Subcutaneous abdominal adipose tissue (tissue), 5 donors: ENCODE results near the gene RAB29.

Experiments
- H3K27ac ChIP-seq: one replicate; pipeline ENCODE4 v1.7.0; 2013; ENCODE audit warnings: low read depth, mild to moderate bottlenecking, inconsistent platforms, low read length, moderate library complexity
- H3K27me3 ChIP-seq, 5 donors: one replicate each; pipeline ENCODE4 v1.7.0; 2013; ENCODE audit warnings: low read length in 5 of 5, inconsistent platforms in 1 of 5; ENCODE audit not compliant: control insufficient read depth in 5 of 5, insufficient read depth in 4 of 5
- H3K36me3 ChIP-seq, 5 donors: one replicate each; pipeline ENCODE4 v1.7.0; 2013; ENCODE audit warnings: low read length in 5 of 5; ENCODE audit not compliant: control insufficient read depth in 5 of 5, insufficient read depth in 5 of 5
- H3K4me1 ChIP-seq, 5 donors: one replicate each; pipeline ENCODE4 v1.7.0; 2013; ENCODE audit warnings: low read length in 5 of 5, mild to moderate bottlenecking in 3 of 5, moderate library complexity in 1 of 5; ENCODE audit not compliant: control insufficient read depth in 5 of 5, insufficient read depth in 5 of 5
- H3K4me3 ChIP-seq, 5 donors: one replicate each; pipeline ENCODE4 v1.7.0; 2013; ENCODE audit warnings: low read length in 5 of 5, low read depth in 1 of 5
- H3K9ac ChIP-seq, 5 donors: one replicate each; pipeline ENCODE4 v1.7.0; 2013; ENCODE audit warnings: low read length in 5 of 5, mild to moderate bottlenecking in 4 of 5, moderate library complexity in 3 of 5
- H3K9me3 ChIP-seq, 5 donors: one replicate each; pipeline ENCODE4 v1.7.0; 2013; ENCODE audit warnings: low read length in 5 of 5; ENCODE audit not compliant: control insufficient read depth in 5 of 5
- donor health status: healthy.
- donor health status: healthy.
- donor health status: healthy.
- donor health status: healthy.
- donor health status: healthy.

The RAB29 gene

GRCh38 chr1:205750138-205751035 lies 24.9 kb downstream of the RAB29 start, which contains the start of gene NUCKS1:
Gene NUCKS1 (minus strand): TSS chr1:205750182. CDS start chr1:205749973, 209 bp downstream.
- Histone ChIP-seq H3K4me3 (peak within 1 kb of the TSS; percentile 67 to 97 (median 91)), H3K27ac (peak within 1 kb of the TSS; percentile 87), H3K4me1 (peaks cover 3 to 31% (median 30%) of the 10 kb centered on the region in 5 donors), H3K9ac (peak within 1 kb of the TSS; percentile 83 to 97 (median 92)), H3K27me3 (no peaks in the 10 kb centered on the region), H3K36me3 (no peaks in the 10 kb centered on the region), H3K9me3 (no peaks in the 10 kb centered on the region)

GRCh38 chr1:205749234-205750137 lies 25.8 kb downstream of the RAB29 start:
- Histone ChIP-seq H3K9me3 (no peaks in the 10 kb centered on the region), H3K36me3 (no peaks in the 10 kb centered on the region), H3K27me3 (no peaks in the 10 kb centered on the region), H3K9ac (peak overlapping the region; percentile 83 to 97 (median 92)), H3K27ac (peak overlapping the region; percentile 87), H3K4me3 (peak overlapping the region; percentile 67 to 97 (median 91)), H3K4me1 (peaks cover 3 to 35% (median 30%) of the 10 kb centered on the region in 5 donors)

- Histone ChIP-seq H3K9me3 (no peaks in the 10 kb centered on the region), H3K4me1 (peaks cover 3 to 35% (median 30%) of the 10 kb centered on the region in 5 donors), H3K36me3 (no peaks in the 10 kb centered on the region), H3K9ac (peak overlapping the region; percentile 83 to 97 (median 92)), H3K4me3 (peak overlapping the region; percentile 67 to 97 (median 91)), H3K27me3 (no peaks in the 10 kb centered on the region), H3K27ac (peak overlapping the region; percentile 87)
Observed at GRCh38 chr1:205748403-205749233, 26.7 kb downstream of the RAB29 start.

GRCh38 chr1:205746757-205747412 lies 28.4 kb downstream of the RAB29 start:
- Histone ChIP-seq H3K9me3 (no peaks in the 10 kb centered on the region), H3K27me3 (no peaks in the 10 kb centered on the region), H3K4me3 (peak overlapping the region in 2 of 5 donors; percentile 4 to 7), H3K4me1 (peaks cover 3 to 35% (median 30%) of the 10 kb centered on the region in 5 donors), H3K36me3 (no peaks in the 10 kb centered on the region), H3K27ac (peak overlapping the region; percentile 87), H3K9ac (peak overlapping the region in 3 of 5 donors; percentile 0 to 15 (median 4))

- H3K27ac ChIP-seq = no peak overlapping the region
- H3K4me3 ChIP-seq = no peak overlapping the region
- H3K27me3 ChIP-seq = no peaks in the 10 kb centered on the region
- H3K36me3 ChIP-seq = peaks cover 0 to 2% (median 0%) of the 10 kb centered on the region in 5 donors
- H3K9ac ChIP-seq = no peak overlapping the region
- peaks cover 3 to 33% (median 26%) of the 10 kb centered on the region in 5 donors for H3K4me1 ChIP-seq
- no peaks in the 10 kb centered on the region for H3K9me3 ChIP-seq
Observed at GRCh38 chr1:205744403-205744802, 30.9 kb downstream of the RAB29 start.

- peaks cover 0 to 2% (median 0%) of the 10 kb centered on the region in 5 donors for H3K36me3 ChIP-seq
- H3K9me3 ChIP-seq = no peaks in the 10 kb centered on the region
- H3K9ac ChIP-seq = no peak overlapping the region
- H3K27ac ChIP-seq = no peak overlapping the region
- H3K4me1 ChIP-seq = peaks cover 3 to 38% (median 30%) of the 10 kb centered on the region in 5 donors
- H3K27me3 ChIP-seq = no peaks in the 10 kb centered on the region
- H3K4me3 ChIP-seq = no peak overlapping the region
Observed at GRCh38 chr1:205743977-205744376, 31.3 kb downstream of the RAB29 start.

GRCh38 chr1:205741681-205742080 lies 33.6 kb downstream of the RAB29 start:
- H3K9me3 ChIP-seq = no peaks in the 10 kb centered on the region
- H3K9ac ChIP-seq = peak overlapping the region in 1 of 5 donors; percentile 14
- H3K27me3 ChIP-seq = no peaks in the 10 kb centered on the region
- H3K27ac ChIP-seq = no peak overlapping the region
- peaks cover 0 to 2% (median 0%) of the 10 kb centered on the region in 5 donors for H3K36me3 ChIP-seq
- peaks cover 0 to 25% (median 14%) of the 10 kb centered on the region in 5 donors for H3K4me1 ChIP-seq
- no peak overlapping the region for H3K4me3 ChIP-seq

GRCh38 chr1:205739348-205740160 lies 35.7 kb downstream of the RAB29 start:
- Histone ChIP-seq H3K9me3 (no peaks in the 10 kb centered on the region), H3K27me3 (no peaks in the 10 kb centered on the region), H3K4me3 (no peak overlapping the region), H3K36me3 (peaks cover 0 to 8% (median 3%) of the 10 kb centered on the region in 5 donors), H3K4me1 (peaks cover 0 to 13% (median 9%) of the 10 kb centered on the region in 5 donors), H3K9ac (no peak overlapping the region), H3K27ac (no peak overlapping the region)
